ENCODE measurements around the gene FARP1.
"Not testable (repeated sequence)": the region's sequence is repeated elsewhere in the genome, so short reads cannot be mapped to it uniquely, and the experiment has no call there.

FARP1 gene

GRCh38 chr13:98409281-98409680, 266.4 kb downstream of the FARP1 start:
- DNase-seq = no peak

- no peak for DNase-seq
These were observed 267.7 kb downstream of the FARP1 start for GRCh38 chr13:98410612-98411011.

- no peak for DNase-seq
These were observed 268.1 kb downstream of the FARP1 start for GRCh38 chr13:98411013-98411412.

DNA sequence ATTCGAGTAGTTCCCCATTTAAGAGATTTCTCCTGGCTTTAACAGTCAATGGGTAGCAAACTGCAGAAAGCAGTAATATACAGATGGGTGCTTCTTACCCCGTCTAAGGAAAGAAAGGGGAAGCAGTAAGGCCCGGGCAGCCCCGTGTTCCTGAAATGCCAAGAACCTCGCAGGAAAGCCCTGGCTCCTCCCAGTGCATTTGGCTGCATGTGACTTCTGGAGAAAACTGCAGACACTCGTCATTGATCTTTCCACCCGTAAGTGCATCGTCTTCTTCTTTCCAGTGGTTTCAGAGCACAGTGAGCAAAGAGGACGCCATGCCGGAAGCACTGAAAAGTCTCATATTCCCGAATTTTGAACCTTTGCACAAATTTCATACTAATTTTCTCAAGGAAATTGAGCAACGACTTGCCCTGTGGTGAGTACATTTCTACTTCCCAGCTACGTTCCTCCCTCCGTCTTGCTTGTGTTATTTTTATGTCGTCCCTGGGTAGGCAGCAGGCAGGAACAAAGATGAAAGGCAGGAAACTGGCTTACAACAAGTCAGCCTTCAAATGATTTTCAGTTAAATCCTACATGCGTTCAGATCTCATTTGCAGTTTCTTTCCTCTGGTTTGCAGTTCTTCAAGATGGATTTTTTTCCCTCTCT, 268.8 kb downstream of the FARP1 start:
- no peak for DNase-seq

- DNase-seq = not testable (repeated sequence)
These were observed 270.4 kb downstream of the FARP1 start for GRCh38 chr13:98413278-98413677.

- no peak for DNase-seq
These were observed 270.9 kb downstream of the FARP1 start for GRCh38 chr13:98413796-98414195.

DNA sequence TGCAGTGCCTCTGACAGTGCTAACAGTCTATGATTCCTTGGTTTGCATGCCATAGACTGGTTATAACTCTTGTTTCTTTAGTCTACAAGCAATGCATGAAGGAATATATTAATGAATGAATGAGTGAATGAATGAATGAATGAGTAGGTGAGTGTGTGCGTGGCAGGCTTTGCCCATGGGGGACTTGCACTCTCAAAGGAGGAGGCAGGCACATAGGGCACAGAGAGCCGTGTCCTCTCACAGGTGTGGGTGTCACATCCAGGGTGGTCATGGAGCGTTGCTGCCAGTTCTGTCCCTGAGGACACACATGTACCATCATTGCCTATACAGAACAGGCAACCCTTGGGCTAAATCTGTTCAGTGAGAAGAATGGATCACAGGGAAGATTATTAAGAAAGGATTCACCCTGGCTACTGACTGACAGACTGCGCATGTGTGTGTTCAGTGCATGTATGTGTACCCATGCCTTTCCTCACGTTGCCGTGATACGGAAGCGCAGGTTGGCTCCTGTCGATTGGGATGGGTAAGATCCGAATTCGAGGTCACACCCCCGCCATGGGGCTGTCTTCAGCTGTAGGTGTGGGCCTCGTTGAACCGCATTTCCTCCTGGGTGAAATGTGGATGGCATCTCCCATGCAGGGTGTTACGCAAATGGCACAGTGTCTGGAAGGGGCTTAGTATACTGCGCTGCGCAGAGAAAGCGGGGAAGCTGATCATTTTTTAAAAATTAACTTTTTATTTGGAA, 272.6 kb downstream of the FARP1 start:
- no peak for DNase-seq

GRCh38 chr13:98416408-98416807, 273.5 kb downstream of the FARP1 start:
- DNase-seq = peak; percentile 100

DNA sequence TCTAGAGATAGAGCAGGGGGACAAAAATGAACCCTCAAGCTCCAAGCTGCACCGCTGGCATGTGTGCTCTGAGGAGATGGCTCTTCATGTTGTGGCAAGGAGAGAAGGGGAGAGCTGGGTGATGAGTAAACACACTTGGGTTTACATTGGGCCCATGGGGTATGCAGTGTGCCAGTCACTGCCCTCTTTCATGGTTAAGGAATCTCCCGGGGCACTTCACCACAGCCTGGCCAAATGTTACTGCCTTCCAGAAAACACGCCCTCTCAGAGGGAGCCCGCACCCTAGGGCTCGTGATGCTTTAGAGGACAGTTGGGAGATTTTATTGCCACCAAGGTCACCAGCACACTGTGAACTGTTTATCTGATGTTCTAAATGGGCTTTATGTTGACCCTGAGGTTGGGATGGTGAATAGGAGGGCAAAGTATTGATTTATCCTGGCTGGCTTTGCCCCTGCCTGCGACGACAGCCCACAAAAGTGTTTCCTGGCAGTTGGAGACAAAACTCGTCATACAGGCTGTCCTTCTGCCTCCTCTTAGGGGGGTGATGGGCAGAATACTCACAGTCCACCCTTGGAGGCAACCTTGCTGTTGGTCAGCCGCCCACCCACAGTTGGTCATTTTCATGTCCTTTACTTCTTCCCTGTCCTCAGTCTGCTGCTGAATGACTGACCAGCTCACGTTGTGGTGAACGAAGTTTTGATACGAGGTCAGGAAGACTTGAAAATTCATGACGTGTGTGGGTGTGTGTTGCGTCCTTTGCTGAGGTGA, 277.1 kb downstream of the FARP1 start:
- peak; percentile 83 for DNase-seq

GRCh38 chr13:98420554-98421175, 277.8 kb downstream of the FARP1 start:
- DNase-seq = no peak

- DNase-seq = no peak
These were observed 279.2 kb downstream of the FARP1 start for GRCh38 chr13:98422046-98422445.

DNA sequence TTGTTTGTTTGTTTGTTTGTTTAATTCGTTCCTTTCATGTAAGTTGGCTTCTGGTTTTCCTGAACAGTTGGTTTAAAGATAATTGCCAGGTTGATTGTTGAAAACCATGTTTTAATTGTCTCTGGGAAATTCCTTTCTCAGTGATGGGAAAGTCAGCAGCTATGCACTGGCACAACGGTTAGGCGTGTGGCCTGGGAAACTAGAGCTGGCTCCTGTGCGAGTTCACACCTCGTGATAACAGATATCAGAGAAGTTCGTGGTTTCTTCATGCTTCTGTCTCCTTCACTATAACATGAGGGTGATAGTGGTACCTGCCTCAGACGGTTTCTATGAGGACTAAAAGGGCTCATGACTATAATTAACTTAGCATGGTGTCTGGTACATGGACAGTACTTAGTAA, 280.5 kb downstream of the FARP1 start:
- no peak for DNase-seq

- no peak for DNase-seq
These were observed 284.6 kb downstream of the FARP1 start for GRCh38 chr13:98427331-98427995.

DNA sequence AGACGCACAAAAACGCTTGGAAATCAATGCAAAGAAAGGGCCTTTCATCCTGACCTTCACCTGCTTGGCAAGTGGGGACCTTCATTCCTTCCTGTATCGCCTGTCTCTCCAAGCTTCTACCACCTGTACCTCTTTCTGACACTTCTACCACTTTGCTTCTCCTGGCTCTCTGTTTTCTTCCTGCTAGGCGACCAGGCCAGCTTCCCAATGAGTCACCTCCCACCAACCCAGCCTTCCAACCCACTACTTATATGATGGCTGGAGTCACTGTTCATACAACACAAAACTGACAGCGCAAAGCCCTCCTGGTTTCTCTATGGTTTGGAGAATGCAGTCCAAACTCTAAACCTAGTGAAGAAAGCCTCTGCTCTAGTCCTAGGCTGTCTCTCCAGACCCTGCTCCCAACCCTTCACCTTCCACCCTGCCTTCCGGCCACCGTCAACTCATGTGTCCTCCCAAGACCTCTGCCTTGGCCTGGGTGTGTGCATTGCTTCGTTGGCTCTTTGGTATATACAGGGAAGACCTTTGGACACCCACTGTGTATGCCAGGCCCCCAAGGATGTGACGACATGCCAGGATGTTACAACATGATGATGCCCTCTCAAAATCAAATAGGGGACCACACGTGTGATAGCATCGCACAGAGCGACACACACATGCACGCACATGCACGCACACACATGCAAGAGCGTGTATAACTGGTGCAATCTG, 285.5 kb downstream of the FARP1 start:
- no peak for DNase-seq

DNA sequence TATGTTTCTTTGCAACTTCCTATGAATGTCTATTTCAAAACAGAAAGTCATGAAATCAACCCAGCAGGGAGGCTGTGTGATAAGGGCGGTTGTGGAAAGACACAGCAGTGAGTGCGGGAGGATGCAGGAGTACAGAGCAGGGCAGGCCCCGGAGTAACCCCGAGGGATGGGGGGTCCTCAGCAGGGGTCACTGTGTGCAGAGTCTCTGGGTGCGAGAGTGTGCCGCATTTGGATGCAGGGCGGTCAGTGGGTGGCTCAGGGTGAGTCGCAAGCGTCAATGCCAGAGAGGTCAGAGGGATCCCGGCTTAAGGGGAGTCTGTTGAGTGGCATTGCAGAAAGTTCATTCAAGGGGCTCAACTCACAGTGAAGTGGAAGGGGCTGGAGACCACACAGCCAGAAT, 286.2 kb downstream of the FARP1 start:
- no peak for DNase-seq

DNA sequence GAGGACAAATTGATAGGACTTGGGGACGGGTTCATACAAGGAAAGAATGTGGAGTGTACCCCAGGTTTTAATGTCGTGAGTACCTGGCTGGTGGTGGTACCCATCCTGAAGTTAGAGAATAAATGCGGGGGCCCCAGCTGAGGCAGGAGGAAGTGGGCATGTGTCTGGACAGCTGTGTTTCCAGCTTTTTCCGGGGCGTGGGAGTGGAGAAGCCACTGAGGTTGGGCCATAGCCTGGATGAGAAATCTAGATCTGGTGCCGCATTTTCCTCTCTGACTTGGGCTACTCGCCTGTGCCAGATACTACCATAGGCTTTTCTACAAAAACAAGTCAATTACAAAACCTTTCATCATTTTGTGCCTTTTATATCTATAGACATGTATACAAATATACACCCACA, 286.6 kb downstream of the FARP1 start:
- DNase-seq = no peak

- DNase-seq = peak; percentile 82
These were observed 287.3 kb downstream of the FARP1 start for GRCh38 chr13:98429977-98430736.

- no peak for DNase-seq
These were observed 289.7 kb downstream of the FARP1 start for GRCh38 chr13:98432638-98433037.

DNA sequence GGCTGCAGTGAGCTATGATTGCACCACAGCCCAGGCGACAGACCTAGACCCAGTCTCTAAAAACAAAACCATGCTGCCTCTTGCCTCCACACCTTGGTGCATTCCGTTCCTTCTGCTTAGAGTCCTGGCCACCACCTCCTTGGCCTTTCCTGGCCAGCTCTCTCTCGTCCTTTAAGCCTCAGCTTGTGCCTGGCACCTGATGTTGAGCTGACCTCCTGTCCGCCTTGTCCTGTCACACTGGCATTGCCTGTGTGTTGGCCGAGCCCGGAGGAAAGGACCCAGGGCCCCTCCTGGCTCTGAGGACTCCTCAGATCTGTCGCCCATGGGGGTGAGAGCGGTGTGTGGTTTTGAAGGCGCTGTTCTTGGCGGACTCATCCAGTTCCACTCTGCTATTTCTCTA, 290.8 kb downstream of the FARP1 start:
- DNase-seq = no peak

GRCh38 chr13:98434060-98434459, 291.2 kb downstream of the FARP1 start:
- no peak for DNase-seq

GRCh38 chr13:98435376-98435775, 292.5 kb downstream of the FARP1 start:
- no peak for DNase-seq
